IMR-90 (cell line): ENCODE data around the gene PPP1R9A. TPM values are rescaled to one million over a fixed set of nuclear protein-coding genes. Genes with fewer than 3 reads are reported as not detected.
"Not testable (repeated sequence)": the region's sequence is repeated elsewhere in the genome, so short reads cannot be mapped to it uniquely, and the experiment has no call there.

ENCODE experiments used
- ATAC-seq: fragments of 200-7000 bp; cut with Tn5 transposase; 2 replicates; pipeline ENCODE4 v1.9.1; 2020; ENCODE audit warnings: low read depth, mild to moderate bottlenecking, moderate library complexity
- BruUV-seq: library from RNA; stranded (reverse); fragments of 400-500 nt; replicated peaks from 2 replicates; lab custom pipeline; 2021; lab: Mats Ljungman, UMichigan
- CTCF ChIA-PET: fragments of 300-600 bp; formaldehyde crosslinking; extraction: SDS; loops from one replicate; lab custom pipeline; 2021; ENCODE audit warnings: antibody characterized with exemption; lab: Yijun Ruan, JAX
- POLR2A ChIA-PET: fragments of 300-600 bp; sonication (Branson Sonifier 250); formaldehyde crosslinking; loops from one replicate; lab custom pipeline; 2022; ENCODE audit warnings: antibody characterized with exemption; ENCODE audit not compliant: unreplicated experiment; lab: Charles Lee
- DNase-seq: peaks from one replicate; pipeline ENCODE4 v3.0.0; 2013
- H2AFZ ChIP-seq: replicated peaks from 2 replicates; pipeline ENCODE3; 2013; ENCODE audit warnings: low read length, mild to moderate bottlenecking; ENCODE audit not compliant: poor library complexity
- H2AK5ac ChIP-seq: 2 replicates; pipeline ENCODE4 v1.6.1; 2013; ENCODE audit warnings: low read depth, low read length, inconsistent platforms
- H2AK9ac ChIP-seq: replicated peaks from 2 replicates; pipeline ENCODE3; 2013; ENCODE audit warnings: mild to moderate bottlenecking, low read depth, low read length, moderate library complexity; ENCODE audit not compliant: poor library complexity
- H2BK120ac ChIP-seq: 2 replicates; pipeline ENCODE4 v1.6.1; 2013; ENCODE audit warnings: low read depth, low read length, inconsistent platforms
- H2BK15ac ChIP-seq: 3 replicates; pipeline ENCODE4 v1.6.1; 2013; ENCODE audit warnings: low read depth, low read length, inconsistent platforms
- H2BK20ac ChIP-seq: 2 replicates; pipeline ENCODE4 v1.6.1; 2013; ENCODE audit warnings: low read depth, mild to moderate bottlenecking, inconsistent platforms, low read length, moderate library complexity
- H2BK5ac ChIP-seq: 2 replicates; pipeline ENCODE4 v1.6.1; 2013; ENCODE audit warnings: mild to moderate bottlenecking, low read depth, low read length, inconsistent platforms; ENCODE audit not compliant: poor library complexity, severe bottlenecking
- H3K14ac ChIP-seq: replicated peaks from 2 replicates; pipeline ENCODE4 v1.6.1; 2013; ENCODE audit warnings: low read depth, low read length, inconsistent platforms
- H3K18ac ChIP-seq: 2 replicates; pipeline ENCODE4 v1.6.1; 2013; ENCODE audit warnings: low read depth, low read length, control low read depth
- H3K23ac ChIP-seq: 2 replicates; pipeline ENCODE4 v1.6.1; 2013; ENCODE audit warnings: low read depth, low read length, inconsistent platforms
- H3K27ac ChIP-seq: 2 replicates; pipeline ENCODE4 v1.5.1; 2013; ENCODE audit warnings: mild to moderate bottlenecking, control low read depth, low read length; ENCODE audit not compliant: insufficient read depth
- H3K27me3 ChIP-seq: 2 replicates; pipeline ENCODE4 v1.6.1; 2013; ENCODE audit warnings: low read length; ENCODE audit not compliant: control insufficient read depth, insufficient read depth
- H3K36me3 ChIP-seq: 2 replicates; pipeline ENCODE4 v1.6.1; 2013; ENCODE audit warnings: low read length, mixed read lengths; ENCODE audit not compliant: control insufficient read depth, insufficient read depth
- H3K4ac ChIP-seq: 2 replicates; pipeline ENCODE4 v1.6.1; 2013; ENCODE audit warnings: low read depth, low read length, inconsistent platforms
- H3K4me1 ChIP-seq: 2 replicates; pipeline ENCODE4 v1.6.1; 2013; ENCODE audit warnings: low read length, mixed read lengths; ENCODE audit not compliant: control insufficient read depth, insufficient read depth
- H3K4me2 ChIP-seq: 2 replicates; pipeline ENCODE4 v1.6.1; 2013; ENCODE audit warnings: low read depth, mild to moderate bottlenecking, control low read depth, low read length, moderate library complexity
- H3K4me3 ChIP-seq: 2 replicates; pipeline ENCODE4 v1.5.1; 2013; ENCODE audit warnings: low read depth, mild to moderate bottlenecking, control low read depth, low read length, moderate library complexity; ENCODE audit not compliant: insufficient read depth
- H3K56ac ChIP-seq: 2 replicates; pipeline ENCODE4 v1.6.1; 2013; ENCODE audit warnings: low read length, inconsistent platforms; ENCODE audit not compliant: insufficient read depth; ENCODE audit errors: extremely low read depth
- H3K79me1 ChIP-seq, 2 experiments: 2 replicates each; pipeline ENCODE4 v1.6.1; 2013; ENCODE audit warnings: low read length in 2 of 2, inconsistent platforms in 1 of 2, low read depth in 1 of 2
- H3K9ac ChIP-seq: 2 replicates; pipeline ENCODE4 v1.6.1; 2013; ENCODE audit warnings: low read depth, low read length, control low read depth
- H3K9me1 ChIP-seq: 2 replicates; pipeline ENCODE4 v1.6.1; 2013; ENCODE audit warnings: low read length, inconsistent platforms; ENCODE audit not compliant: insufficient read depth
- H3K9me3 ChIP-seq: 2 replicates; pipeline ENCODE4 v1.6.1; 2013; ENCODE audit warnings: low read length; ENCODE audit not compliant: control insufficient read depth, insufficient read depth
- H4K20me1 ChIP-seq: 2 replicates; pipeline ENCODE4 v1.6.1; 2013; ENCODE audit warnings: low read length, inconsistent platforms; ENCODE audit not compliant: insufficient read depth
- H4K5ac ChIP-seq: 2 replicates; pipeline ENCODE4 v1.6.1; 2013; ENCODE audit warnings: mild to moderate bottlenecking, low read depth, low read length, control low read depth
- H4K8ac ChIP-seq, 2 experiments: 2 replicates each; pipeline ENCODE4 v1.6.1; 2013; ENCODE audit warnings: low read depth in 2 of 2, low read length in 2 of 2, control low read depth in 1 of 2, inconsistent platforms in 1 of 2
- H4K91ac ChIP-seq: 2 replicates; pipeline ENCODE4 v1.6.1; 2013; ENCODE audit warnings: low read depth, low read length, inconsistent platforms; ENCODE audit not compliant: insufficient read depth
- CEBPB ChIP-seq: IDR thresholded peaks from 2 replicates; pipeline ENCODE4 v1.6.1; 2012; ENCODE audit warnings: low read depth, low read length, improper control_type of control experiment
- CTCF ChIP-seq: conservative IDR thresholded peaks from 2 replicates; pipeline ENCODE4 v1.5.1; 2012; ENCODE audit warnings: mild to moderate bottlenecking, low read depth, low read length, improper control_type of control experiment
- FOS ChIP-seq: fragments of 150-350 bp; IDR thresholded peaks from 2 replicates; pipeline ENCODE4 v1.6.1; 2016; ENCODE audit warnings: low read depth, low read length
- RFX5 ChIP-seq: IDR thresholded peaks from 2 replicates; pipeline ENCODE4 v1.8.0; 2012; ENCODE audit warnings: low read depth, mild to moderate bottlenecking, low read length, moderate library complexity
- SMC3 ChIP-seq: fragments of 150-350 bp; IDR thresholded peaks from 2 replicates; pipeline ENCODE4 v1.6.1; 2016; ENCODE audit warnings: low read depth, mild to moderate bottlenecking, antibody characterized with exemption, low read length, moderate library complexity
- WGBS, 2 experiments: methylation state at CpG; one replicate each; pipeline versions ENCODE4 v1.1.5 to v1.1.7; 2013; ENCODE audit warnings: missing lambda C conversion rate in 2 of 2; ENCODE audit not compliant: insufficient read length in 1 of 2; ENCODE audit errors: extremely low coverage in 2 of 2; 5-methylcytosine and 5-hydroxymethylcytosine counted together
- dilution Hi-C: fragments of 300-500 bp; cut with HindIII; formaldehyde crosslinking; loops from one replicate; pipeline ENCODE4 v1.14.3; 2018; ENCODE audit warnings: low sequenced_read_pairs; ENCODE audit not compliant: unreplicated experiment
- in situ Hi-C: fragments of 300-500 bp; cut with MboI; formaldehyde crosslinking; loops from 3 replicates; pipeline ENCODE4 v1.14.3; 2019; ENCODE audit warnings: low sequenced_read_pairs, inconsistent platforms, mixed read lengths
- intact Hi-C: fragments of 100-400 bp; cut with micrococcal nuclease; formaldehyde crosslinking; loops from 2 replicates; pipeline ENCODE4 v1.10.0; 2022
- polyA plus RNA-seq, 3 experiments: library from polyadenylated mRNA; depleted of rRNA; stranded (reverse); fragments of >200 nt; gene quantifications; 2 replicates each; pipeline ENCODE4 v1.2.3, GENCODE V29; 2012; ENCODE audit warnings: low replicate concordance in 1 of 3
- total RNA-seq: library from RNA; depleted of rRNA; stranded (reverse); fragments of >200 nt; gene quantifications from 2 replicates; pipeline ENCODE4 v1.2.3, GENCODE V29; 2012
- TF ChIP-seq, protein P1 (sequence below): fragments of 150-350 bp; IDR thresholded peaks from 2 replicates; pipeline ENCODE4 v1.6.1; 2016; ENCODE audit warnings: low read depth, mild to moderate bottlenecking, low read length, moderate library complexity, borderline replicate concordance

PPP1R9A gene
- total and polyA plus RNA-seq, 2 of the 4 experiments (the other 2 are of a cell fraction) = not detected

DNA sequence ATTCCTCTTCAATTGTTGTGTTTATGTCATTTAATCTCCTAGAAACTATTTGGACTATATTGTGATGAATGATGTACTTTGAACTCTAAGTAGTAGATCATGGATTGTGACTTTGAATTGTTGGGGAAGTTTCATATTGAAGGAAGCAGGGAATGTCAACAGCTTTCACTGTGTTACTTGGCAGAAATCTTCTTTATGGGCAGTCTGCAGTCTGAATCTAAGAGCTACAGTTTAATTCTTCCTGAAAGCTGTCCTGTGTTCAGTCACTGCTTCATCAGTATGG lies 91.6 kb downstream of the PPP1R9A start:
- dilution Hi-C loops (no loop called here), in situ Hi-C loops (no loop called here), intact Hi-C loops (no loop called here)
- Histone ChIP-seq H3K4ac (no peak overlapping the region), H3K9ac (no peak overlapping the region), H2BK15ac (no peak overlapping the region), H3K79me1 (no peaks in the 10 kb centered on the region), H4K8ac (no peak overlapping the region), H3K4me2 (no peak overlapping the region), H2BK20ac (no peak overlapping the region), H3K4me3 (no peak overlapping the region), H3K9me1 (no peaks in the 10 kb centered on the region), H4K91ac (no peak overlapping the region), H3K18ac (no peak overlapping the region), H4K20me1 (no peaks in the 10 kb centered on the region), H2AK9ac (no peak overlapping the region), H3K36me3 (no peaks in the 10 kb centered on the region), H3K23ac (no peak overlapping the region), H4K5ac (no peak overlapping the region), H3K9me3 (no peaks in the 10 kb centered on the region), H3K27ac (no peak overlapping the region), H3K56ac (no peak overlapping the region), H2BK5ac (no peak overlapping the region), H2AK5ac (no peak overlapping the region), H3K14ac (no peak overlapping the region), H2BK120ac (no peak overlapping the region), H3K27me3 (no peaks in the 10 kb centered on the region), H3K4me1 (no peaks in the 10 kb centered on the region), H2AFZ (no peak overlapping the region)
- ChIA-PET POLR2A (no interaction called here), CTCF (no interaction called here)
- DNase-seq (no peak), ATAC-seq (no peak)
- BruUV-seq = no TSS peak
- TF ChIP-seq, protein P1, sequence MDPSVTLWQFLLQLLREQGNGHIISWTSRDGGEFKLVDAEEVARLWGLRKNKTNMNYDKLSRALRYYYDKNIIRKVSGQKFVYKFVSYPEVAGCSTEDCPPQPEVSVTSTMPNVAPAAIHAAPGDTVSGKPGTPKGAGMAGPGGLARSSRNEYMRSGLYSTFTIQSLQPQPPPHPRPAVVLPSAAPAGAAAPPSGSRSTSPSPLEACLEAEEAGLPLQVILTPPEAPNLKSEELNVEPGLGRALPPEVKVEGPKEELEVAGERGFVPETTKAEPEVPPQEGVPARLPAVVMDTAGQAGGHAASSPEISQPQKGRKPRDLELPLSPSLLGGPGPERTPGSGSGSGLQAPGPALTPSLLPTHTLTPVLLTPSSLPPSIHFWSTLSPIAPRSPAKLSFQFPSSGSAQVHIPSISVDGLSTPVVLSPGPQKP = no peak
- TF ChIP-seq CTCF (no peak), FOS (no peak), SMC3 (no peak), CEBPB (no peak), RFX5 (no peak)

DNA sequence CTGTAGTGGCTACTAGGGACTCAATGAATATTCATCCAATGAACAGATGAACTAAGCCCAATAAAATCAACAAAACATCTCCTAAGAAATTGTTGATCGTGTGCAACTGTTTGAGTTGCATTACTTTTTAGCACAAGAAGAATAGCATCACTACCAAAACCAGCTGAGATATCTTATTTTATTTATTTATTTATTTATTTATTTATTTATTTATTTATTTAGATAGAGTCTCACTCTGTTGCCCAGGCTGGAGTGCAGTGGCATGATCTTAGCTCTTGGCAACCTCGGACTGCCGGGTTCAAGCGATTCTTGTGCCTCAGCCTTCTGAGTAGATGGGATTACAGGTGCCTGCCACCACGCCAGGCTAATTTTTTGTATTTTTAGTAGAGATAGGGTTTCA lies 92.2 kb downstream of the PPP1R9A start:
- H3K18ac ChIP-seq, H3K79me1 ChIP-seq, H2BK15ac ChIP-seq, H3K9me3 ChIP-seq, H2AFZ ChIP-seq, H3K27ac ChIP-seq, H3K4me3 ChIP-seq, BruUV-seq, POLR2A ChIA-PET, in situ Hi-C loops, H2AK5ac ChIP-seq, H3K4me2 ChIP-seq, H2AK9ac ChIP-seq, H2BK5ac ChIP-seq, H3K9me1 ChIP-seq, H4K5ac ChIP-seq, H3K9ac ChIP-seq, H4K91ac ChIP-seq, CTCF ChIA-PET, intact Hi-C loops, H3K4me1 ChIP-seq, dilution Hi-C loops, DNase-seq, H2BK120ac ChIP-seq, H3K4ac ChIP-seq, H3K23ac ChIP-seq, H2BK20ac ChIP-seq, H3K27me3 ChIP-seq, H3K56ac ChIP-seq, H3K36me3 ChIP-seq, H4K20me1 ChIP-seq, H3K14ac ChIP-seq, ATAC-seq, H4K8ac ChIP-seq: not testable (repeated sequence)
- WGBS, 2 experiments = 100% methylated on average over 1 of the region's 5 CpGs; no CpG with 5 or more reads in 1 of the 2 experiments
